DMS 273 (cell line): ENCODE data around the gene BCL6B.

Experiments
- DNase-seq: peaks from one replicate; lab custom pipeline; 2025; ENCODE audit not compliant: unreplicated experiment; lab: John Stamatoyannopoulos, UW

Gene BCL6B

DNA sequence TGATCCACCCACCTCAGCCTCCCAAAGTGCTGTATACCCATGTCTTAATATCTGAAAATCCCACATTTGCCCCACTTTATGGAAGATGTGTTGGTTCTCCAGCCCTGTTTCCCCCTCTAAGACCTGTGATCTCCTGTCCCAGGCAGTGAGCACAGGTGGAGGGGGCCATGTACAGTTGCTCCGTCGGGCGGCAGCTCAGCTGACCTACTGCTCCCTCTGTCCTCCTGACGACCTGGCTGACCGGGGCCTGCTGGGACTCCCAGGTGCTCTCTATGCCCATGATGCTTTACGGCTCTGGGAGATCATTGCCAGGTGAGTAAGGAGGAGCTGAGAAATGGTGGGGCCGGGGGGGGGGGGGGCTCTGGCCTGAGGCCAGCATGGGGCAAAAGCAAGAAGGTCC lies 17.1 kb upstream of the BCL6B start:
- no peak for DNase-seq

DNA sequence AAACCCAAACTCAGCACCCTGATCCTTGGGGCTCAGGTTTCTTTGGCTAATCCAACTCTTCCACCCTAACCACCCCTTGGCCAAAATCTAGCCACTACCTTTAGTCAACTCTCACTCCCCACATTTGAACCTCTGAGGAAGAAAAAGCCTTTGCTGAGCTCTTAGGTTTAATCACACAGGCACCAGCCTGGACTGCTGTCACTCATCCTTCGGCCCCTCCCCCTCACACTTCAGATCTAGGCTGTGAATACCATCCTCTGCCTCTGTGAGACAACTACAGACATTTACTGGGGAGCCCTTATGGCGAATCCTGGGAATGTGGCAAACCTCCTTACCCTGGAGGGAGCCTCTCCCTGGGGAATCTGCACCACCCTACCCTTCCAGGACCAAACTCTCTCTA lies 15.7 kb upstream of the BCL6B start:
- no peak for DNase-seq

DNA sequence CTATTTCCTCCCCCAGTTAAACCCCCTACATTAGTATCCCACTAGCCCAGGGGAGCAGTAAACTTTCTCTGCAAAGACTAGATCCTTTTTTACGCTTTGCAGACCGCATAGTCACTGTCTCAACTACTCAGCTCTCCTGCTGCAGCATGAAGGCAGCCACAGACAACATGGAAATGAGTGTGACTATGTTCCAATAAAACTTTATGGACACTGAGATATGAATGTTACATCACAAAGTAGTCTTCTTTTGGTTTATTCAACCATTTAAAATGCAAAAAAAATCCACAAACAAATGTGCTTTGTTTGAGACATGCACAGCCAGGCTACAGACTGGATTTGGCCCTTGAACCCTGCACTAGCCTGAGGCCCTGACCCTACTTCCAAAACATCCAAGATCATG lies 12.3 kb upstream of the BCL6B start:
- no peak for DNase-seq

DNA sequence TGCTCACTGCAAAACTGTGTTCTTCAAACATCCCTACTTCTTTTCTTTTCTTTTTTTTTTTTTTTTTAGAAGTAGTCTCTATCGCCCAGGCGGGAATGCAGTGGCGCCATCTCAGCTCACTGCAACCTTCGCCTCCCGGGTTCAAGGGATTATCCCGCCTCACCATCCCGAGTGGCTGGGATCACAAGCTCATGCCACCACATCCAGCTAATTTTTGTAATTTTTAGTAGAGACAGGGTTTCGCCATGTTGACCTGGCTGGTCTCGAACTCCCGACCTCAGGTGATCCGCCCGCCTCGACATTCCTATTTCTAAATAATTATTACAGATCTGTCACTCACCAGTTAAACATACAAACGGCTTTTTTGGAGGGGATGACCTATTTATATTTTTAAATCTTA lies 11.4 kb upstream of the BCL6B start:
- DNase-seq = no peak

DNA sequence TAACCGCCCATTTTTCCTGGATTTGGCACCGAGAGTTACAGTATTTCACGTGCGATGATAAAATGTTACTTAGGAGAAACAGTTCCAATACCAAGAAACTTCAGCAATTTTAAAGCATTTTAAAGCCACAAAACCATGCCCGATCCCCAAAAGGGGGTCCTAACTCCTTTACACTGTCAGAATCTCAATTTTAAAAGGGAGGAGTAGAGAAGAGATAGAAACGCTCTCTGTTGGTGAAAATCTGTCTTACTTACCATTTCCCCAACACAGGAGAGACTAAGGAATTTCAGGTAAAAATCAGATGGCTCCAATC lies 11.0 kb upstream of the BCL6B start:
- DNase-seq = no peak

DNA sequence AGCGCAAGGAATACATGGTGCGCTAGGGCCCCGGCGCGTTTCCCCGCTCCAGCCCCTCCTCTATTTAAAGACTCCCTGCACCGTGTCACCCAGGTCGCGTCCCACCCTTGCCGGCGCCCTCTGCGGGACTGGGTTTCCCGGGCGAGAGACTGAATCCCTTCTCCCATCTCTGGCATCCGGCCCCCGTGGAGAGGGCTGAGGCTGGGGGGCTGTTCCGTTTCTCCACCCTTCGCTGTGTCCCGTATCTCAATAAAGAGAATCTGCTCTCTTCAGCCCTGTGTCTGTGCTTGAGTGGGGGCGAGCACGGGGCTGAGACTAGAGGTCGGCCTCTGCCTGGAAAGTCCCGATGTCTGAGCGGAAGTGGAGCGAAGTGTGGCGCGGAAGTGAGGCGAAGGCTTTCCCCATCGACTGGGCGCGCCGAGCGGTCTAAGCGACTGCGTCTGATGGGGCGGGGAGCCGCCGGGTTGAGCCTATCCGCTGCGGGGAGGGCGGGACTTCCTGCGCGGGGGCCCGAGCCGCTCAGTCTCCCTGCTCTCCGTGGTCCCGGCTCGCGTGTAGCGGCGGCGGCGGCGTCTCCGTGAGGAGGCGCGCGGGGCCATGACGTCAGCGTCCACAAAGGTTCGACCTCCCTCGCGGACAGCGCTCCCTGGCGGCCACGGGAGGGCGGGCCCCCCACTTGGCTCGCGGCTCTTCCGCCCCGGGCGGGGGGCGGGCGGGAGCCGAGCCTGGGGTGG lies 8.4 kb upstream of the BCL6B start:
- DNase-seq = peak; percentile 95

DNA sequence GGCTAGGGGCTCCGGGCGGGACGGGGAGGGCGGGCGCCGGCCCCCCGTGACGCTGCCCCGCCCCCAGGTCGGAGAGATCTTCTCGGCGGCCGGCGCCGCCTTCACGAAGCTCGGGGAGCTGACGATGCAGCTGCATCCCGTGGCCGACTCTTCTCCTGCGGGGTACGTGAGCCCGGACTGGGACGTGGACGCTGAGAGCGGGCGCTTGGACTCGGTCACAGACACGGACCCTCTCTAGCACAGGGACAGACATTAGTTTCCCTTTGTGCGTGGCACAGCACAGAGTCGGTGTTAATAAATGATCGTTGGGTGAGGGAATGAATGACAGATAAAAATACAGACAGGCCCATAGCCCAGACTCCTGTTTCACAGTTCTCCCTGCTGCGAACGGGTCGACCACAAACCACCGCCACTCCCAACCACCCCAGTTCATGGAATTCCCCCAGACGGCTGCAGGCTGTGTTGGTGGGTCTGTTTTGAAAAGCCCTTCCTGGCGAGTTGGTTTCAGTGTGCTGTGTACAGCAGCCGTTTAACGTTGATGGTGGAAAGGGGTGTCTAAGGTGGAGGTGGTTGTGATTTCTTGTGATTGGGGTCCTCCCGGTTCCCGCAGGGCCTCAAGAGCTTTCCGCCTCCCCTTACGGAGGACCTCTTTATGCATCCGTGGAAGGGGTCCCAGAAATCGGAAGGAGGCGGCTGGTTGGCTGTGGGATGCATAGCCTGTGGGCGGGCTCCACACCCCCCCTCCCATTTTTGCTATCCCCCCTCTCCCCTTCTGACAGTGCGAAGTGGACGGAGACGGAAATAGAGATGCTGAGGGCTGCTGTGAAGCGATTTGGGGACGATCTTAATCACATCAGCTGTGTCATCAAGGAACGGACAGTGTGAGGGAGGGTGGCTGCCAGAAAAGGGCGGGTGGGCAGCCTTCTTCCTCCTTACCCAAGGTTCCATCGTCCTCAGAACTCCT lies 7.6 kb upstream of the BCL6B start:
- DNase-seq = no peak

DNA sequence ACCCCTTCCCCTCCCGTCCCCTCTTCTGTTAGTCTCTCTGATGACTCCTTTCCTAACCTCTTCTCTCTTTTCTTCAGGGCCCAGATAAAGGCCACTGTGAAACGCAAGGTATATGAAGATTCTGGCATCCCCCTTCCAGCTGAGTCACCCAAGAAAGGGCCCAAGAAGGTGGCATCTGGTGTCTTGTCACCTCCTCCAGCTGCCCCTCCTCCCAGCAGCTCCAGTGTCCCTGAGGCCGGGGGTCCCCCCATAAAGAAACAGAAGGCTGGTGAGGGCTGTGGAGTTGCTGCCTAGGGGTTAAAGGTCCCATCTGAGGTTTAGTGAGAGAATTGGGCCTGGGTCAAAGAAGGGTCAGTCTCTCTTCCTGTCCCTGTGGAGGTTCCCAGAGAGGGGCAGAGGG lies 6.4 kb upstream of the BCL6B start:
- no peak for DNase-seq

DNA sequence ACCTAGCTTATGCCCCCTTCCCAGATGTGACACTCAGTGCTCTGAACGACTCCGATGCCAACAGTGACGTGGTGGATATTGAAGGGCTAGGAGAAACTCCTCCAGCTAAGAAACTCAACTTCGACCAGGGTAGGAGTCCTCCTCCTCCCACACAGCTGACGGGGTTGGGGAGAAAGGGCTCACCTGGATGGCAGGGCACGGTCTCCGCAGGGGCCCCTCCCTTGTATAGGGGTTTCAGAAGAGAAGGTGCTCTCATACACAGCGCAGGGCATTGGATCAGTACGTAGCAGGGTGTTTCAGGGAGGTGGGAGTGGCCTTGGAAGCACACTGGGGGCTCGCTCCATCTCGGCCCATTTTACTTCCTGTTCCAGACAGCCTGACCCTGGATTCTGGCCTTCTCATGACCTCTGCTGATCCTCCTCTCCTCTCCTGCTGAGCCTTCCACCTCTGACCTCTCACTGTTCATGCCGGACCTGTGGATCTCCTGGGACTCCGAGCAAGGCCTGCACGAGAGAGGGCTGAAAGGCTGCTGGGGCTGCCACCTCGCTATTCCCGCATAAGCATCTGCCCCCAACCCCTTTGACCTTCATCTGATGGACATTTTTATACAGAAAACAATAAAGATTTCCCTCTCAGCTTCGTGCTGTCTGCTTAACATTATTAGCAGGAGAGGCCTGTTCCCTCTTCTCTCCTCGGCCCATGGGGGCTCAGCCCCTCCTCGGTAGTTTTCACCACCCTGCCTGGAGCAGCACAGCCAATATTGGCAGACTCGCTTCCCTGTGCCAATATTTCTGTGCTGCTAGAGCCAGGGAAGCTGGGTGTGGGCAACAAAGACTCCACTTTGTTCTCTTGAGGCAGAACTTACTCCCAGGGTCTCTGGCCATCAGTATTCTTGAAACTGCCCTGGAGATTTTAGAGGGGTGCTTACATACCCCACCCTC lies 5.7 kb upstream of the BCL6B start:
- DNase-seq = no peak

DNA sequence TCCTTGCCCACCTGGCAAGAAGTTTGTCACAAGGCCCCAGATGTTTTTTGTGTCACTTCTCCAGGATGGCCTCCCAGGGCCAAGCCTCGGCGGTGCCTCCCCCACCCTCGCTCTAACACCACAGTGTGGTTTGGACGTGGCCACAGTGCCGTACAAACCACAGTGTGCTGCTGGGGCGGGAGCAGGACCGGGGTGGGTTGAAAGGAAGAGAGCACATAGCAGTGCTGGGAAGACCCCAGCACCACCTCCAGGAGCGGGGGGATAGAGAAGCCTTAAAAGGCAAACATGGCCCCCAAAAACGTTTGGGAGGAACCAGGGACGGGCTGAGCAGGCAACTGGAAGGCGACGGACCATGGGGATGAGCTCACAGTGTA lies 5.0 kb upstream of the BCL6B start:
- DNase-seq = no peak

DNA sequence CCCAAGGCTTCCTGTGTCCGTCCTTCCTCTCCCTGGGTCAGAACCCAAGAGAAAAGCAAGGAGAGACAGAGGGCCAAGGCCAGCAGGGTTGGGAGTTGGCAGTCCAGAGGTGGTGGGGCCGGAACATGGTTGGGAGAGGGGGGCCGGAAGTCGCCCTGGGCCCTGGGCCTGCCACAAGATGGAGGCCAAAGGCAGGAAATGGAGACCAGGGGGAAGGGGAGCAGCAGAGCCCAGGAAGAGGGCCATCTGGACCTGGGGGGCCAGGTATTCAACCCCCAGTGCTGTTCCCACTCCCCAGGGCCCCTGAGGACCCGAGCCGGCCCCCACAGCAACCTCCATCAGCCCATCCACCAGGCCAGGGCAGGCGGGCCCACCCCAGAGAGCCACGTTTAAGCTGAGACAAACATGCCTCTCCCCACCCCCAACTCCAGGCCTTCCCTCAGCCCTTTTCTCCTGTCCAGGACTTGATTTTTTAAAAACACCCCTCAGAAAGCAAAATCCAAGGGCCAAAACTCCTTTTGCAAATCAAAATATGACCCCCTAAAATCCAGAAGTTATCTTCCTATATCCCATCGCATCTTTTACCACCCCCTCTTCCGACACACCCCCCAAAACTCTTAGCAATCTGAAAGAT lies 4.4 kb upstream of the BCL6B start:
- no peak for DNase-seq

DNA sequence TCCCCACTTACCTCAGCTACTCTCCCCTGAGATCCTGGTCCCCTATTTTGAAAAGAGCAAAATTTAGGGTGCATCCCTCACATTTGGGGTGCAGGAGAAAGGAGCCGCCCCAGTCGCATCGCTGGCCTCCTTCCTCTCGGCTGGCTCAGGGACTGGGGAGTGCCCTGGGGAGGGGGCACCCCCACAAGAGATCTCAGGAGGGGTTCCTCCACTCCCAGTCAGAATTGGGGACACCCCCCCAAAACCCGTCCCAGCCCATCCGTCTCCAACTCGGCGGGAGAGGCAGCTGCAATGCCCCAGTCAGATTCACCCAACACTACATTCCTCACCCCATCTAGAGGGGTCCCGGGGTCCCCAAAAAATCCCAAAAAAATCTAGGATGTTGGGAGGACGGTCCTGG lies 3.5 kb upstream of the BCL6B start:
- no peak for DNase-seq

DNA sequence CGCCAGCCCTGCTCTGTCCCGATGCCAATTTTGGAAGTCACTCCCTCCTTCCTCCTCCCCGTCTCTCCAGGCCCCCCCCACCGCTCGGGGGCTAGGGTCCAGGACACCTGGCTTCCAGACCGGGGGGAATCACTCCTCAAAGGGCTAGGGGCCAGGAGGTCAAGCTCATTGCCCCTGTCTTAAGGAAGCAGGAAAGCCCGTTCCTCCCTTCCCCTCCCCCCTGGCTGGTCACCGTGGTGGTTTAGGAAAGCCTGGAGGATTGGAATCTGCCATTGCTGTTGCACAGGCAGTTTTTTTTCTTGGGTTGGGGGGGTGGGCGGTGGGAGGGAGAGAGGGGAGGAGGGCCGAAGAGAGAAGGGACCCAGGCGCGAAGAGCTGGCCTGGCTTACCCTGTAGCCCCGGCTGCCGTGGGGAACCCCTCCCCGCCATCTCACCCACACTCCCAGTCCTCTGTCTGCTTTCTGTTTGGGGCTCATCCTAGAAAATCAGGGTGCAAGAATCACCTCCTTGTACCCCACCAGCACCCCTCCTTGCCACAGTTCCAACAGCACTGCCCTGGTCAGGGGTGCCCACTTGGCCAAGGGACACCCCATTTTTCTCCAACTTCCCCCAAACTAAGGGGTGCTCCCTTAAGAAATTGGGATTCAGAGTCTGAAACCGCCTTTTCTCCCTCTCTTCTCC lies 2.9 kb upstream of the BCL6B start:
- peak; percentile 64 for DNase-seq

DNA sequence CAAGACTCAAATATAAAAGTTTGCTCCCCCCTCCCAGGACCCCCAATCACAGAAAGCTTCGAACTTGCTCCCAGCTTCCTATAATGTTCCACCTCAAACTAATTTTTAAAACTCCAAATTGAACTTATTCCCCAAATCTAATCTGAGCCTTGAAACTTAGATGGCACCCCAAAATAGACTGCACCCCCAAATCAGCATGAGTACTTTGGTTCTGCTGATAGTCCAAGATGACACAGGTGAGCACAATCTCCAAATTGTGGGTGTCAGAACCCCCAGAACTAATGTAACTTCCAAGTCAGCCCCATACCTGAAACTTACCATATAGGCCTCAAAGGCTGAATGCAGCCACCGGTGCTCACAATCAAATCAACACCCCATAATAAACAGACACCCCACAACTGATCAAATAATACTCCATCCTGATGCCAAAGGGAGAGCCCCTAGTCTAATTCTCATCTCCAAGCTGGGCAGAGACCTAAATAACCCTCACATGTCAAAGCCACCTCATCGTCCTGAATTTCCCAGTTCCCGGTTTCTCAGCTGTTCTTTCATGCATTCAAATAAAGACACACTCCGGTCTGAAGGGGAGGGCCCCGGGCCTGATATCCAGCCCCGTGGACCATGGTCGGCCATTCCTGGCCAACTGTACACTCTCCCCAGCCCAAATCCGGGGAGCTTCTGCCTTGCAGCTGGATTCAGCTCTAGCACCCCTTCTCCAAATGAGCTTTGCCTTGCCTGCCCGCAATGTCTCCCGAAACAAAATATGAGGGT lies 1.8 kb upstream of the BCL6B start:
- DNase-seq = no peak

DNA sequence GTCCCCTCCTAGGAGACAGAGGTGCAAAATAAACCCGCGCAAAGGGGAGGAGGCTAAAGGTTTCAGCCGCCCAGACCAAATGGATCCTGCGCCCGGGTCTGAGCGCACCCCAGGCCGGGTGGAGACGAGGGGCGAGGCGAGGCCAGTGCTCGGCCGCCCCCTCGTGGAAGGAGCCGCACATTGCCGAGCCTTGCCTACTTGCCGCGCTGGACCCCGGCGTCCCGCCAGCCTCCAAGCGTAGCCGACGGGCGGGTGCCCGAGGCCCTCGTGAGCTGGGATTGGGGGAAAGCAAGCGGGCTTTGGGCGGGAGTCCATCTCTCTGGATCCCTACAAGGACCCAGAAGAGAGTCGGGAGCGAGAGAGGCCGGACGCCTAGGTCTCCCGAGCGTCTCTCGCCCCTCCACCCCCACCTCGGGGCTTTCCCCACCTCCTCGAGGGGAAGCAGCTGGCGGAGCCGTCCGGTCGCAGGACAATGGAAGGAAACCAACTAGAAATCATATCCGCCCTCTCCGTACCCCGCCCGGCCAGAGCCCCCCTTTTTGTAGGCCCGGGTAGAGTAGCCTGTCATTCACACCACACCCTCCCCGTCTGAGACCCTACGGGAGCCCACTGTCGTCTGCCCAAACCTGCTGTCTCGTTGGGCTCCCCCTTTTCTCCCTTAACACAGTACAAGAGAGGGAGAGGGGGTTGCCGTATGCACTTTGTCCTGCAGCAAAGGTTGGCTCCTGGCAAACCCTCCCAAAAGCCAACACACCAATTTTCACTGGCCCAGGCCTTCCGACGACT lies 664 bp upstream of the BCL6B start:
- DNase-seq = peak; percentile 87

DNA sequence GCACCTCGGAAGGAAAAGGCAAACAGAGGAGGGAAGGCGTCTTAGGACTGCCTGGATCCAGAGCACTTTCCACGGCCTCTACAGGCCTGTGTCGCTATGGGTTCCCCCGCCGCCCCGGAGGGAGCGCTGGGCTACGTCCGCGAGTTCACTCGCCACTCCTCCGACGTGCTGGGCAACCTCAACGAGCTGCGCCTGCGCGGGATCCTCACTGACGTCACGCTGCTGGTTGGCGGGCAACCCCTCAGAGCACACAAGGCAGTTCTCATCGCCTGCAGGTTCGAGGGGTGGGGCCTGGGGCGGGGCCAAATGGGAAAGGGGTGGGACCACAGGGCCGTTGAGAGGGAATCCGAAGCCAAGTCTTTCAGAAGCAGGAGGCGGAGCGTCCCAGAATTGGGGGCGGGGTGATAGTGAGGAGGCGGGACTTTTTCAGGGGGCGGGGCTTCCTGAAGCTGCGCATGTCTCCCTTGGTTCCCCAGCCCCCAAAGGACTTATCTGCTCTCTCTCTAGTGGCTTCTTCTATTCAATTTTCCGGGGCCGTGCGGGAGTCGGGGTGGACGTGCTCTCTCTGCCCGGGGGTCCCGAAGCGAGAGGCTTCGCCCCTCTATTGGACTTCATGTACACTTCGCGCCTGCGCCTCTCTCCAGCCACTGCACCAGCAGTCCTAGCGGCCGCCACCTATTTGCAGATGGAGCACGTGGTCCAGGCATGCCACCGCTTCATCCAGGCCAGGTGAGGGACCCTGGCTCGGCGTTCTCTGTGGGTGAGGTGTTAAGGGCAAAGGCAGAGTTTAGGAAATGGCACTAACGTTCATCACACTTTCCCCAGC lies 939 bp downstream of the BCL6B start:
- peak; percentile 23 for DNase-seq

DNA sequence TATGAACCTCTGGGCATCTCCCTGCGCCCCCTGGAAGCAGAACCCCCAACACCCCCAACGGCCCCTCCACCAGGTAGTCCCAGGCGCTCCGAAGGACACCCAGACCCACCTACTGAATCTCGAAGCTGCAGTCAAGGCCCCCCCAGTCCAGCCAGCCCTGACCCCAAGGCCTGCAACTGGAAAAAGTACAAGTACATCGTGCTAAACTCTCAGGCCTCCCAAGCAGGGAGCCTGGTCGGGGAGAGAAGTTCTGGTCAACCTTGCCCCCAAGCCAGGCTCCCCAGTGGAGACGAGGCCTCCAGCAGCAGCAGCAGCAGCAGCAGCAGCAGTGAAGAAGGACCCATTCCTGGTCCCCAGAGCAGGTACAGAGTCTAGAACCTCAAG lies 1.5 kb downstream of the BCL6B start:
- no peak for DNase-seq

DNA sequence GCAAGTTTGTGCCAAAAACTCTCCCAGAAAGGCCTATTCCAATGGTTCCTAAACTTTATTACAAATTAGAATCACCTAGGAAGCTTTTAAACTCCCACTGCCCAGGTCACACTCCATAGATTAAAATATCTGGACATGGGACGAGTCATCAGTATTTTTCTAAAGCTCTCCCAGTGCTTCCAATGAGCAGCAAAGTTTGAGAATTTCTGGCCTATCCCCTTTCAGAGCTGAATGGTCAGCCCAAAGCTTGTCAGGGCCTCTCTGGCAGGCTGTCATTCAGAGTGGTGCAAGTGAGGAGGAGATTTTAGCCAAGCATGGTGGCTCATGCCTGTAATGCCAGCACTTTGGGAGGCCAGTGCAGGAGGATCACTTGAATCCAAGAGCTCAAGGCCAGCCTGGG lies 2.4 kb downstream of the BCL6B start:
- DNase-seq = no peak
